IPS-18a (cell line): ENCODE measurements around the gene ARAP1.

Experiments
- H3K27ac ChIP-seq: one replicate; pipeline ENCODE4 v1.5.1; 2013; ENCODE audit warnings: low read length
- H3K27me3 ChIP-seq: one replicate; pipeline ENCODE4 v1.6.1; 2013; ENCODE audit warnings: mild to moderate bottlenecking, low read length; ENCODE audit not compliant: control insufficient read depth, insufficient read depth
- H3K36me3 ChIP-seq: one replicate; pipeline ENCODE4 v1.6.1; 2013; ENCODE audit warnings: low read depth, low read length; ENCODE audit not compliant: control insufficient read depth
- H3K4me1 ChIP-seq: one replicate; pipeline ENCODE4 v1.6.1; 2013; ENCODE audit warnings: low read depth, low read length; ENCODE audit not compliant: control insufficient read depth
- H3K4me3 ChIP-seq: one replicate; pipeline ENCODE4 v1.5.1; 2013; ENCODE audit warnings: low read length
- H3K9ac ChIP-seq: one replicate; pipeline ENCODE4 v1.6.1; 2013; ENCODE audit warnings: mild to moderate bottlenecking, low read length, moderate library complexity
- H3K9me3 ChIP-seq: one replicate; pipeline ENCODE4 v1.6.1; 2013; ENCODE audit warnings: low read depth, low read length; ENCODE audit not compliant: control insufficient read depth

The ARAP1 gene

DNA sequence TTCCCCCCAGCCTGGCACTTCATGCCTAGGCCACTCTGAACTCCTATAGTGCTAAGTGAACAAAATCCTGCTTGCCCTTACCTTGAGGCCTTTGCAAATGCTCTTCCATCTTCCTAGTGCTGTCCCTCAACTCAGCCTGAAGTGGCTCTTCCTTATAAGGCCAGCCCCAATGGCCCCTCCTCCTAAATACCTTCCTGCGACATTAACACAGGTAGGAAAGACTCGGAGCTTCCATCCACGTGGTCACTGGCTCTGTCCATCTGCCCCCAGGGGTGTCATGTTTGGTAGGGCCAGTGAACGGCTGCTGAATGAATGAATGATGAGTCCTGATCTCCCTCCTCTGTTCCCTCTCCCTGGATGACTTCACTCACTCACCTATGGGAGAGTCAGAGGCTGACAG is 82.2 kb downstream of the ARAP1 start:
- H3K36me3 ChIP-seq, result no peaks in the 10 kb centered on the region
- H3K4me1 ChIP-seq, result peaks cover 4% of the 10 kb centered on the region
- no peak overlapping the region for H3K27ac ChIP-seq
- no peak overlapping the region for H3K4me3 ChIP-seq
- H3K9ac ChIP-seq, result no peak overlapping the region
- no peaks in the 10 kb centered on the region for H3K9me3 ChIP-seq
- H3K27me3 ChIP-seq, result peaks cover 15% of the 10 kb centered on the region

DNA sequence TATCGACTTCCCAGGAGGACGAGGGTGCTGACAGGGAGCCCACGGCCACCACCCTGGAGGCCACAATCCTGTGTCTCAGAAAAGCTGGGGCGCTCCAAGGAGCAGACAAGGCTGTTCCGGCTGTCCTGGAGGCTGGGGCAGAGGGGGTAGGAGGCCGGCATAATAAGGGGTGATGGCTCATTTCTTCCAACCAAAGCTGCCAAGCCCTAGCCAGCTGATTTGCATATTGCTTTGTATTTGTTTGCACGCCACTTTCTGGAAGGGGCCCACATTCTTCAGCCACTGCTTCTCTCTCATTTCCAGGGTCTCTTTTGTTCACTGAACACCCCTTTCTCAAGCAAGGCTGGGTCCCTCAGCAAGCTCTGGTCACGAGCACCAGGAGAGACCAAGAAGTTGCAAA is 82.7 kb downstream of the ARAP1 start:
- Histone ChIP-seq H3K4me3 (no peak overlapping the region), H3K36me3 (no peaks in the 10 kb centered on the region), H3K9ac (no peak overlapping the region), H3K27ac (no peak overlapping the region), H3K9me3 (no peaks in the 10 kb centered on the region), H3K27me3 (peaks cover 9% of the 10 kb centered on the region), H3K4me1 (peaks cover 4% of the 10 kb centered on the region)

DNA sequence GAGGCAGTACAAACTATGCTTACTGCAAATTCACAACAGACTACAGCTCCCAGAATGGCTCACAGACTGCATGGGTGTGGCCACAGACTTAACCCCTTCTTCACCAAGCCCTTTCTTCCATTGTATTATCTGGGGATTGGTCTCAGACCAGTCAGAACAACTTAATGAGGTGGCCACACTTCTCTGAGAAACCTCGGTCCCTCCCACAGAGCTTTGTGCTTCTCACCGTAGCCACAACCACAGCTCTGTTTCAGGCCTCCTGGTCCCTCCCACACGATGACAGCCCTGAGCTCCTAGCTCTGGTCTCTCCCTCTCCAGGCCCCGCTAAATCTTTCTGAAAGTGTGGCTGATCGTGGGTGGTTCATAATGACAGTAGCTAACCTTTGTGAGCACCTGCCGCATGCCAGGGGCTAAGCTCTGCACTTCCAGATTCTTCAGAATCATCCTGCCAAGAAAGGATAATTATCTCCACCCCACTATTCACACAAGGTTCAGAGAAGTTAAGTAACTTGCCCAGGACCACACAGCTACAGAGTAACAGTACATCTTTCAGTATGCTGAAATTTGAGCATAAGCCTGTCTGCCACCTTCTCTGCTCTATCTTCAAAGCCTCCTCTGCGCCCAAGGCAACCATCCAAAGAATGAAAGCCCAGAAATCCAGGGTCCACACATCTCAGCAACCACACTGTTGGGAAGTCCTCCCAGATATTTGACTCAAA is 83.4 kb downstream of the ARAP1 start:
- H3K36me3 ChIP-seq, result no peaks in the 10 kb centered on the region
- H3K4me1 ChIP-seq, result peaks cover 4% of the 10 kb centered on the region
- no peak overlapping the region for H3K27ac ChIP-seq
- no peak overlapping the region for H3K9ac ChIP-seq
- H3K9me3 ChIP-seq, result no peaks in the 10 kb centered on the region
- peaks cover 2% of the 10 kb centered on the region for H3K27me3 ChIP-seq
- H3K4me3 ChIP-seq, result no peak overlapping the region

DNA sequence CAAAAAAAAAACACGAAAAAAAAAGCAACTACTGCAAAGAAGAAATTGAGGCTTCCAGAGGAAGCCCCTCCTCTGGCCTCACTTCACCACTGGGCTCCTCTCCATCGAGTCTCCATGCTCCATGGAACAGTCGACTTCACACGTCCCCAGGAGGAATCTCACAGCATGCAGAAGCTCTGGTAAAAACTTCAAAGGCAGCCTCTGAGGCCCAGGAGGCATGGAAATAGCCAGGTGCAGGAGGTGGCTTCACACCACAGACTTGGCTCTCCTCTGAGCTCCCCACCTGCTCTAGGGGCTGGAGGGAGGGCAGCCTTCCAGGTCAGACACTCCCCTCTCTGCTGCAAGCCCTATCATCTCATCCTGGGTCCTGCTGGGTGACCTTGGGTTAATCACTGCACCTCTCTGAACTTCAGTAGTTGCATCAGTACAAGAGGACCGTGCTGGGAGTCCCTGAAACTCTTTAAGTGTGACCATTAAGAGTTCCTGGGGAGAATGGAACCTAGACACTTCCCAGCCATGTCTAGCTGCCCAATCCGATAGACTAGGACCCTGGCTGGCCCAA is 86.2 kb downstream of the ARAP1 start:
- H3K9me3 ChIP-seq, result no peaks in the 10 kb centered on the region
- peaks cover 4% of the 10 kb centered on the region for H3K4me1 ChIP-seq
- H3K36me3 ChIP-seq, result no peaks in the 10 kb centered on the region
- H3K4me3 ChIP-seq, result no peak overlapping the region
- no peak overlapping the region for H3K9ac ChIP-seq
- no peaks in the 10 kb centered on the region for H3K27me3 ChIP-seq
- H3K27ac ChIP-seq, result no peak overlapping the region

DNA sequence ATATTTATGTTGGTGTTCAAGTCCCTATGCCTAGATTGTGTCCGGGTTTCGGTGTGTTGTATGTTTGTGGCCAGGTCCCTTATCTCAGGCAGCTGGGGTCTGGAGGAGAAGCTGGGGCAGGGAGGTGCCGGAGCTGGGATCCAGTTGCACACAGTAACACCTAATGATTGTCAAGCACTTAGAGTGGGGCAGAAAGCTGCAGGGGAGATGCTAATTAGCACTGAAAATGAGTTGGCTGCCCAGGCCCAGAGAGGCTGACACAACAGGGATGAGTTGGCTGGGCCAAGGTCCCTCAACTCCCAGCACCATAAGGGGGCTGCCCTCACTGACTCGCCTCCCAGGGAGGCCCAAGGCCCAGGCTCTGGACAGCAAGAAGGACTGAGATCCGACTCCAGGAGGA is 90.2 kb downstream of the ARAP1 start:
- no peak overlapping the region for H3K9ac ChIP-seq
- no peaks in the 10 kb centered on the region for H3K27me3 ChIP-seq
- no peak overlapping the region for H3K4me3 ChIP-seq
- no peaks in the 10 kb centered on the region for H3K9me3 ChIP-seq
- H3K4me1 ChIP-seq, result peaks cover 2% of the 10 kb centered on the region
- no peaks in the 10 kb centered on the region for H3K36me3 ChIP-seq
- no peak overlapping the region for H3K27ac ChIP-seq

DNA sequence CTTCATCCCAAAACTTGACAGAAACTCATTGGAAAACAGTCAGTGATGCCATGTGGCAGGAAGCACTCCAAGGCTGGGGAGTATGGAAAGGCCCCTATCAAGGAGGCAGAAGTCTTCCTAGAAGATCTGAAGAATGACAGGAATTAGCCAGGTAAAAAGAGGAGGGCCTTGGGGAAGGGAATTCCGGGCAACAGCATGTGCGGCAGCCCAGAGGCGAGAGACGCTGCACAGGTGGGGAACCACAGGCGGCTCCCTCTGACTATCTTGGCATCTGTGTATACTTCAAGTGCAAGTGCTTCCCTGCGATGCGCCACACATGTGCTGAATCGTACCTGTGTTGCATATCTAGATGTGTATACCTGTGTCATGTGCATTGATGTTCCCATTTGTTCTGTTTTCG is 90.7 kb downstream of the ARAP1 start:
- H3K36me3 ChIP-seq, result no peaks in the 10 kb centered on the region
- no peak overlapping the region for H3K27ac ChIP-seq
- no peaks in the 10 kb centered on the region for H3K9me3 ChIP-seq
- H3K4me1 ChIP-seq, result peaks cover 4% of the 10 kb centered on the region
- H3K9ac ChIP-seq, result no peak overlapping the region
- no peak overlapping the region for H3K4me3 ChIP-seq
- H3K27me3 ChIP-seq, result no peaks in the 10 kb centered on the region

DNA sequence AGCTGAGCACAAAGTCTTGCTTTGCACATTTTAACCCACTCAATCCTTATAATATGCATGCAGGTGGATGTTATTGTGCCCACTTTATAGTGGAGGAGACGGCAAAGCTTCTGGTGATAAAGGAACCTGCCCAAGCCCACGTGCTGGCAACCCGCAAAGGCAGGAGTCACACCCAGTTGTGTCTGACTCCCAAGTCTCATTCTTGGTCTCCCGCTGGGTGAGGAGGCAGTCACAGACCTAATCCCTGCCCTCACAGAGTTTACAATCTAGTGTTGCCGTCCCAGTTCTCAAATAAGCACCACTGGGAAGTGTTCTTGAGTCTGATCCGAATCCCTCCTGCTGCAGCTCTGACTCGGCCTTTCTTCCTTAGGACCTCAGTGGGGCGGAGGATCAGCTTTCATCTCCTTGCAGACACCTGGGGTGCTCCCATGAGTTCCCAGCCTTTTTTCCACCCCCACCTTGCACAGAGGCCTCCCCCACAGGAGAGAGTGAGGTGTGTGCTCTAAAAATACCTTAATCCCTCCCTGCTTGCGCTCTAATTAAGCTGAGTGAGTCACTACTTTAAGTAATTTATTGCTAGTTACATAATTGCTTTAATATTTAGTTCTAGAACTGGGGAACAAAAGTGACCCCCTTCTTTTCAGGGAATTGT is 93.1 kb downstream of the ARAP1 start:
- Histone ChIP-seq H3K4me1 (peaks cover 4% of the 10 kb centered on the region), H3K4me3 (no peak overlapping the region)

DNA sequence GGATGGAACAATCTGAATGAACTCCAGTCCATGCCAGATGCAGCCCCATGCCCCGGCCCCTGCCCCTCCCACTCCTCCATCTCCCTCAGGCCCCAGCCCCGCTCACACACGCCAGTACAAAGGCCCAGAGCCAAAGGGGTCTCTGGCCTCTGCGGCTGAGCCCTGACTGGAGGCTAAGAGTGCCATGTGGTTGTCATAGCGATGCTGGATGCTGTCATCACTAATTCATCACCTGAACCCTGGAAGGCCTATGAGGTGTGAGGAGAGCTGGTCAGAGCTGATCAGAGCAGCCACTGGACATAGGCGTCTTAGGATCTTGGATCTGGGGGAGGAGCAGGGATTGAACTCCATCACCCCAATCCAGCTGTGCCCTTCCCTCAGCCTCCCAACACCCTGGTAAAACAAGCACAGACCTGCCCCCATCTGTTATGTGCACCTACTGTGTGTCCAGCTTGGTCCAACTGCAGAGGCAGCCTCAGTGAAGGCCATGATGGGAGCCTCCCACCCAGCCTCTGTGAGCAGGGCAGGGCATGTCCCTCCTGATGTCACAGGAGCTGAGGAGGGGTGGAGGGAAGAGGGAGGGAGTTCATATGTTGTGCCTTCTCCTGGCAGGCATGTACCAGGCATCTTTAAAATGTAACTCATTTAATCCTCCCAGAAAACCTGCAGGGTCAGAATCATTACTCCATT is 94.7 kb downstream of the ARAP1 start:
- no peaks in the 10 kb centered on the region for H3K27me3 ChIP-seq
- H3K4me1 ChIP-seq, result peaks cover 4% of the 10 kb centered on the region
- H3K9ac ChIP-seq, result no peak overlapping the region
- no peak overlapping the region for H3K4me3 ChIP-seq
- H3K36me3 ChIP-seq, result no peaks in the 10 kb centered on the region
- no peak overlapping the region for H3K27ac ChIP-seq
- H3K9me3 ChIP-seq, result no peaks in the 10 kb centered on the region

More for the DNA sequence above, 93.1 kb downstream of the ARAP1 start:
- Histone ChIP-seq H3K9ac (no peak overlapping the region), H3K36me3 (no peaks in the 10 kb centered on the region), H3K27ac (no peak overlapping the region), H3K9me3 (no peaks in the 10 kb centered on the region), H3K27me3 (no peaks in the 10 kb centered on the region)

DNA sequence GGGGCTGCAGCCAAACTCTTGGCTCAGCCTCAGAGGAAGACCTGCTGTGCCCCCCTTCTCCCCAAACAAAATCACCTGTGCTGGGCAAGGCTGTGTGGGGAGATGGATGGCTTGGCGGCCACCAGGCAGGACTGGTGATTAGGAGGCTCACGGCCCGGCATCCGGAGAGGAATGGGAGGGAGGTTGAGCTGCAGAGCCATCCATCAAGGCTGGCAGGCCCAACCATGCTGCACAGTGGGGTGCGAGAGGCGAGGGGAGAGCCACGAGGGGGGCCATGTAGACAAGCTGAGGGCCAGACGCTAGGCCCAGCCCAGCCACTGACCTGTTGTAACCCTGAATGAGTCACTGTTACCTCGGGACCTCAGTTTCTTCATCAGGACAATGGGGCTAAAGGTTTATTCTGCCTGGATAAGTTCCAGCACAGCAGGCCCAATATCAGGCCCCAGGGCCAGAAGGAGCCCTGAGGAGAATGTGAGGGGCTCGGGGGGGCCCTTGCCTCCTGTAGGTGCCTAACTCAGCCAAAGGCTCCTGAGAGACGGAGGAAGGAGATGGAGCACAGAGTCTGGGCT is 96.2 kb downstream of the ARAP1 start:
- Histone ChIP-seq H3K4me1 (peaks cover 4% of the 10 kb centered on the region), H3K36me3 (no peaks in the 10 kb centered on the region), H3K4me3 (no peak overlapping the region), H3K9ac (no peak overlapping the region), H3K9me3 (no peaks in the 10 kb centered on the region), H3K27me3 (no peaks in the 10 kb centered on the region), H3K27ac (no peak overlapping the region)

DNA sequence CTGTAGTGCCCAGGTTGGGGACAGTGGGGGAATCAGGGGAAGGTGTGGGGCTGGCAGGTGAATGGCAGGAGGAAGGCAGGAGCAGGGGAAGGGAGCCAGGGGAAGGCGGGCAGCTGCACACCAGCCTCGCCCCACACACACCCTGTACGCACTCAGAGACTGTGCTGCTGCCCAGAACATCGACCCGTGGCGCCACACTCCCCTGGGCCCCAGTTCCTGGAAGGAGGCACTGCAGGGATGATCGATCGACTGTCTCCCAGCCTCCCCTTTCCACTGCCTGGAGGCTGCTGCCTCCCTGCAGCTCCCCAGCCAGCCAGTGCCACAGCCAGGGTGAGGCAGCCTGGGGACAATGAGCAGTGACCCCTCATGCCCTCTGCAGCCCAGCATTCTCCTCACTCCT is 97.2 kb downstream of the ARAP1 start:
- no peaks in the 10 kb centered on the region for H3K27me3 ChIP-seq
- H3K27ac ChIP-seq, result no peak overlapping the region
- peaks cover 4% of the 10 kb centered on the region for H3K4me1 ChIP-seq
- H3K4me3 ChIP-seq, result no peak overlapping the region
- no peak overlapping the region for H3K9ac ChIP-seq
- H3K36me3 ChIP-seq, result no peaks in the 10 kb centered on the region
- no peaks in the 10 kb centered on the region for H3K9me3 ChIP-seq

DNA sequence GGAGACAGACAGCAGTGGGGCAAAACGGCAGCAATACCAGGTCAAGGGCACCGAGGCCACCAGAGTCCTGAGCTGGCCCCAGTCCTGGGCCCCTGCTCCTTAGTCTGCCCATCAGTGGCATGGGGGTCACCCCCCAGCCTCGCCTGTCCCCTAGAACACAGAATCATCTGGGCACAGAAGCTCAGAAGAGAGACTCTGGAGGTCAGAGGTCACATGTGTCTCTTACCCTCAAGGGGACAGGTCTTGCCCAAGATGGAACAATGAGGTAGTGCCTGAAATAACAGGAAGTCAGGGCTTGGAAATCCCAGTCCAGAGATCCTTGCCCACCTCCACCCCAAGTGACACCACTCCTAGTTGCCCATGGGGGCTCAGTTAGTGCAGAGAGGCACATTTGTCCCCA is 98.6 kb downstream of the ARAP1 start:
- Histone ChIP-seq H3K36me3 (no peaks in the 10 kb centered on the region), H3K27ac (no peak overlapping the region), H3K27me3 (no peaks in the 10 kb centered on the region), H3K9ac (no peak overlapping the region), H3K9me3 (no peaks in the 10 kb centered on the region), H3K4me1 (peaks cover 4% of the 10 kb centered on the region), H3K4me3 (no peak overlapping the region)
